RWPE1 (cell line): ENCODE data around the gene PPP4R2.

Experiments used
- CTCF ChIA-PET: fragments of 350-600 bp; sonication (Branson Sonifier 250); formaldehyde crosslinking; extraction: SDS; loops from one replicate; lab custom pipeline; 2021; lab: Yijun Ruan, JAX
- POLR2A ChIA-PET: fragments of 400-600 bp; formaldehyde crosslinking; extraction: SDS; loops from one replicate; lab custom pipeline; 2020; ENCODE audit warnings: antibody characterized with exemption; ENCODE audit not compliant: low non-redundant PET; lab: Yijun Ruan, JAX
- DNase-seq: peaks from one replicate; pipeline ENCODE4 v3.0.0; 2012; ENCODE audit warnings: low spot score
- H3K27ac ChIP-seq: fragments of 450-650 bp; 2 replicates; pipeline ENCODE4 v1.5.1; 2017
- CTCF ChIP-seq: fragments of 450-650 bp; conservative IDR thresholded peaks from 2 replicates; pipeline ENCODE4 v1.5.1; 2017; ENCODE audit warnings: low read depth, mild to moderate bottlenecking

The PPP4R2 gene

GRCh38 chr3:72962317-72962716 is 34.3 kb upstream of the PPP4R2 start:
- no peak for DNase-seq
- ChIA-PET POLR2A (no interaction called here), CTCF (no interaction called here)
- TF ChIP-seq CTCF = no peak
- H3K27ac ChIP-seq = no peak overlapping the region

DNA sequence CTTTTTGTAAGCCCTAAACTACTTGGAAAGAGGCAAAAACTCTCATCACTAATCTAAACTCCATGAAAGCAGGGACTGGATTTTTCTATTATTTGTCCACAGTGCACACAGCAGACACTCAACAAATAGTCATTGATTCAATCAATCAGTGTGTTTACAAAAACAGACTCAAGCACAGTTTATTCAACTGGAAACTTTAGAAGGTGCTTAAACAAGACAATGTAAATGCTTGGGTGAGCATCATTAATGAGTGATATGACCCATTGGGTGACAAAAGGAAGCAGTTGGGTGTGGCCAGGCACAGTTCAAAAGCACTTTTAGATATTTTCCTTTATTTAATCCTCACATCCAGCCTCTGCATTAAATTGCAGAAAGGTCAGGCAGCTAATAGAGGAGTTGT is 32.0 kb upstream of the PPP4R2 start:
- DNase-seq = no peak
- POLR2A ChIA-PET = no interaction called here
- no peak overlapping the region for H3K27ac ChIP-seq
- no peak for TF ChIP-seq CTCF
- CTCF ChIA-PET = no interaction called here

GRCh38 chr3:72968266-72968664 is 28.3 kb upstream of the PPP4R2 start:
- POLR2A ChIA-PET = no interaction called here
- H3K27ac ChIP-seq = no peak overlapping the region
- CTCF ChIA-PET = no interaction called here
- TF ChIP-seq CTCF = no peak
- no peak for DNase-seq

- no peak for TF ChIP-seq CTCF
- H3K27ac ChIP-seq = no peak overlapping the region
- ChIA-PET POLR2A (no interaction called here), CTCF (no interaction called here)
- DNase-seq = no peak
These were observed 26.8 kb upstream of the PPP4R2 start for GRCh38 chr3:72969766-72970165.

DNA sequence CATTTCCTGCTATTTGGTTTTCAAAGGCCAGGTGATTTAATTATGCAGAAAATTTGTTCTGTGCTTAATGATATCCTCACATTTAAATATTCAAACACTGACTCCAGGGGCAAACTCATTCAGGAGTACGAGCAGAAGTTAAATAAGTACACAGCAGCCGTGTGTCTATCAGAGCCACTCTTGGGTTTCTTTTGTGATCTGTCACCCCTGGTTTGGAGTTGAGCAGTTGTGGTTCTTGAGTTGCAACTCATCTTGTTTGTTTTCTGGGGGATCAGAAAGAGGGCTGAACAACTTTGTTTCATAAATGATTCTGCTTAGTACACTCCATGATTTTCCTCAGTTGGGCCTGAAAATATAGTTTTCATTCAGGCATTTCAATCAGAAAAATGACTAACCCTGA is 25.7 kb upstream of the PPP4R2 start:
- H3K27ac ChIP-seq = no peak overlapping the region
- POLR2A ChIA-PET = no interaction called here
- TF ChIP-seq CTCF = no peak
- no peak for DNase-seq
- CTCF ChIA-PET = interaction anchor here (0.7 kb wide), 1 partner anchor 1456 kb away, joined by 3 read pairs; no protein-coding TSS in a partner anchor

GRCh38 chr3:72972706-72973030 is 23.9 kb upstream of the PPP4R2 start:
- H3K27ac ChIP-seq = no peak overlapping the region
- no peak for TF ChIP-seq CTCF
- DNase-seq = no peak
- ChIA-PET CTCF (no interaction called here), POLR2A (no interaction called here)
